ENCODE results near the gene CNPY1.

CNPY1 gene

GRCh38 chr7:155558351-155558750, 12.0 kb upstream of the CNPY1 start:
- no peak for DNase-seq

- DNase-seq, result no peak
These were observed 11.4 kb upstream of the CNPY1 start for GRCh38 chr7:155557778-155558177.

- no peak for DNase-seq
These were observed 10.4 kb upstream of the CNPY1 start for GRCh38 chr7:155556763-155557162.

GRCh38 chr7:155555116-155555695, 8.8 kb upstream of the CNPY1 start:
- DNase-seq, result no peak

- no peak for DNase-seq
These were observed 7.5 kb upstream of the CNPY1 start for GRCh38 chr7:155553871-155554270.

DNA sequence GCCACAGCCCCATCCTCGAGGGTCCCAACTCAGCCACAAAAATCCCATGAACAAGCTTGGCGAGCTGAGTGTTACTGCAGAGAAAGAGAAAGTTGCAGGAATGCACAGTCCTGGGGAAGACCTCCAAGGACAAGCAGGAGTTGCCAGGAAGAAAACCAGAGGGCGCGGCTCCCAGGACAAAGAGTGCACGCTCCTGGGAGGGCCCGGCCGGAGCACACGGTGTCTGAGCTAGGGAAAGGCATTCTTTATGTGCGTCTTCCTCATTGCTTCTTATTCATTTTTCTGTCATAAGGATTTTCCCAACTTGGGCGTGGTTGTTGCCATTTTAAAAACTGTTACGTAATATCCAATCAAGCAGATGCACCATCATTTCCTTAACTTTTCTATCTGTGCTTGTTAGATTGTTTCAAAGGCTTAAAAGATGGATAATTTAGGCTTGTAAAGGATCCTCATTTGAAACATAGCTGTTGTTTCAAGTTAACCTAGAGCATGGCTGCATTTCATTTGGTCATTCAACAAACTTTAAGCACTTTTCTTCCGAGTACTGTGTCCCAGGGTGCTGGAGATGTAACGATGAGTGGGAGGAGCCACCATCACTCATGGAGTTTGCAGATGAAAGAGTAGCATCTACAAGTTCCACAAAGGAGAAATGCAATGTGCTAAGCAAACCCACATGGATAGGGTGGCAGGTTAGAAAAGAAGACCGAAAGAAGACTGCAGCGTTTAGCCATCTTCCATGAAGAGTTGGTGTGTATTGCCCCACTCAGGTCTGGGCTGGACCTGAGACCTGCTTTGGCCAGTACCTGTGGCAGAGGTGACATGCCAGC, 5.6 kb upstream of the CNPY1 start:
- DNase-seq, result no peak

GRCh38 chr7:155550916-155551315, 4.6 kb upstream of the CNPY1 start:
- no peak for DNase-seq

GRCh38 chr7:155549226-155549625, 2.9 kb upstream of the CNPY1 start:
- DNase-seq, result no peak

DNA sequence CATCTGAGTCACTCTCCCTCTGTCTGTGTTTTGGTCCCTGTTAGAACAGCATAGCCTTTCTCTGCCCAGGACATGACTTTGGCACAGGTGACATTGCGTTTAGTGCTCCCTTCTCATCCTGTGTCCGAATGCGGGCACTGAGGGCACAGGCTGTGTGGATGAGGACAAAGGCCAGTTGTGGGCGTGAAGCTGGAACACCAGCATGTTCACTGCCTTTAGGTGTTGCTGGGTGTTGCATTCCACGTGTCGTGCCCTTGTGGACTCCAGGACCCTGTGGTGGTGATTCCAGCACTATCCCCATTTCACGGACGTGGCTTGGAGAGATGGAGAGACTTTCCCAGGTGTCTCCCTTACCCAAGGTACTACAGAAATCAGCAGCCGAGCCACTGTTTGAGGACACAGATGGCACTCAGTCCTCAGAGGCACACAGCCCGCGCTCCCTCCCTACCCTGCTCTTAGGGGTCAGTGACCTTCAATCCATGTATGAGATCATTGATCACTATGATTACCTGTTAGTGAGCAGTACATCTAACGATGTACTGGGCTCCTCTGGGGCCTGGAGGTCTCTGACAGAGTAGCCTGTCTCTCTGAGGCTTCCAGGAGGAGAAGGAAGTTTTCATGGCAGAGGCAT, 917 bp upstream of the CNPY1 start:
- DNase-seq, result no peak

DNA sequence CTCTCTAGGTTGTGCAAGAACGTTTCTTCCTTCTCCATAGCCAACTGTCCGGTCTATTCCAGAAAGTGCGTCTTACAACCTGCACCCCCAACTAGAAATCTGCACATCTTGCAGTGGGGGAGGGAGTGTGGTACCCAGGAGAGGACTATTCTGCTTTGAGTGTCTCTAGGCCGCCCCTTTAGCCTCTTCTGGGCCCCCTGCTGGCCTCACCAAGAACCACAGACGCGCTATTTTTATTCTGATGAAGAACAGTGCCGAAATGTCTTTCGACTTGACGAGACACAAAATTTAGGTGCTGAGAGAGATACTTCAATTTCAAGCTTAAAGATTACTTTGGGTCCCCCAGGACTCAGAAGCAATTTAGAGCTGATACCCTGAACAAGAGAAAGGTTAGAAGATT, 1.0 kb downstream of the CNPY1 start:
- DNase-seq, result peak in 1 of 3 experiments; percentile 48

- DNase-seq, result no peak
These were observed 1.9 kb downstream of the CNPY1 start for GRCh38 chr7:155544485-155544884.

- DNase-seq, result no peak
These were observed 2.4 kb downstream of the CNPY1 start for GRCh38 chr7:155543926-155544325.

DNA sequence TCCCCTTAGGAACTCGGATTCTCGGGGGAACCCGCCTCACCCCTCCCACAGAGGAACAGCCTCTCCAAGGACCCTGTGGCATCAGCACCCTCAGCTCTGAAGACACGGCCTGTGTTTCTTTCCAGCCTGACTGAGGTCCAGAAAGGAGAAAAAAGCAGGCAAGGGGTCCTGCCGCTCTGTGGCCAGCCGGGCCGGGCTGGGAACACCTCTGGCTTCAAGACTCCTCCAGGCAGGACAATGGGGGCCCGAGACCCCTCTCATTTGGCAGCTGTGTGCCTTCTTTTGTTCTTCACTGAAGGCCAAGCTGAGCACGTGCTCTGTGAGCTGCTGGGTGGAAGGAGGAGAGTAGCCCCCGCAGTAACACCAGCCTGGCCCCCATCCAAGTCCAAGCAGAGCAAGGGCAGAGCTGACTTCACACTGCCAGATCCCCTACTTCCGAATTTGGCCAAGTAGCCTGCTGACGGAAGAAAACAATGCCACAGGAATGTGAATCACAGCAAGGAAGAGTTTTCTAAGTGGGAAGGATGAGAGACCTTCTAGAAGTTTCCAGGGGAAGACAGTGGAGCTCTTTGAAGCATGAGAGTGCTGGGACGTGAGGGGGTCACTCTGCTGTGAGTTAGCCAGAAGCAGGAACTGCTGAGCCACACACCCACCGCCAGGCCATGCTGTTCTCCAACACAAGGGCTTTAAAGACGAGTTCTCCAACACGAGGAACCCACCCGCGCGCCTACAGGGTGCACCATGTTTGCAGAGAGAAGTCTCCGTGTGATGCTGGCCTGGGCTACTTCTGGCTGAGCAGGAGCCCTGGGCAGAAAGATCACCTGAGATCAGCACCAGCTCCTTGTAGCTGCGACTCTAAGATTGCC, 3.1 kb downstream of the CNPY1 start:
- no peak for DNase-seq

DNA sequence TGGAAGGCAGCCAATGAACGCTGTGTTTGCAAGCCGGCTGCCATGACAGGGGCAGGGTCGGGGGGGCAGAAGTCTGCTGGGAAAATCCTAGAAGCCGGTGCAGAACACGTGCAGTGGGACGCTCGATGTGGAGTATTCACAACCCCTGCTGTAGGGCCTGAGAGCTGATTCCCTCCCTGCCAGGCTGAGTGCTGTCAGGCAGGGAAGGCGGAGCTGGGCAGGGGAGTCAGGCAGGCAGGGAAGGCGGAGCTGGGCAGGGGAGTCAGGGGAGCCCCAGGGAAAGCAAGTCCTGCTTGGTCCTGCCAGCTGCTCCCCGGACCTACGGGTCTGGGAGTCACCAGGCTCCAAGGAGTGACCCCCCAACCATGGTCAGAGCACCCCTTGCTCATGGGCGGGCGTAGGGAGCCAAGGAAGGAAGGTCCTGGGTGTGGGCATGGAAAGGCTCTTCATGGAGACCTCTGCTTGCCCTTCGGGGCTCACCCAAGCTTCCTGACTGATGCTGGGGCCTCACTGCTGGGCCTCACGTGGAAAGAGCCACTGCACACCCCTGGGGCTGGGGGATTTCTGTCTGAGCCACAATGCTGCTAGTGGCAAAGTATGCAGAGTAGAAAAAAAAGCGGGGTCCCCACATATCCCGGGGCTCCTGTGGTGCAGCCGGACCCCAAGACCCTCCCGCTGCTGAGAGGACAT, 4.2 kb downstream of the CNPY1 start:
- DNase-seq, result no peak

DNA sequence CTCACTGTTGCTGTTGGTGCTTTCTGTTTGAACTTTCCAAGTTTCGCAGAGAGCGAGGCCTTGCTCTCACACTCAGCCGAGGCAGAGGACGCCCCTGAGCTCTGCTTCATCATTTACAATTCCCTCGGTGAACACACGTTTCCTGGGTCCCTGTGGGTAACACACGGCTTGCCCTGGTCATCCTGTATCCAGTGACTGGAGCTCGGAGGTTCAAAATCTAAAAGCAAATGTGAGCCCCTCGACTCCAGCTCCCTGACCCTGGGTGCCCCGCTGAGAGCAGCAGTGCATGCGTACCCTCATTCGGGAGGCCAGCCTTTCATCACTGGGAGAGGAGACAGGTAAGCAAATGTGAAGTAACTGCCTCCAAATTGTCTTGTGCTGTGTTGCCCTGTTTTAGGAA, 5.8 kb downstream of the CNPY1 start:
- no peak for DNase-seq

GRCh38 chr7:155538293-155538692, 8.1 kb downstream of the CNPY1 start:
- DNase-seq, result no peak

GRCh38 chr7:155536451-155536850, 9.9 kb downstream of the CNPY1 start:
- DNase-seq, result no peak

- no peak for DNase-seq
These were observed 11.7 kb downstream of the CNPY1 start for GRCh38 chr7:155534691-155535090.

DNA sequence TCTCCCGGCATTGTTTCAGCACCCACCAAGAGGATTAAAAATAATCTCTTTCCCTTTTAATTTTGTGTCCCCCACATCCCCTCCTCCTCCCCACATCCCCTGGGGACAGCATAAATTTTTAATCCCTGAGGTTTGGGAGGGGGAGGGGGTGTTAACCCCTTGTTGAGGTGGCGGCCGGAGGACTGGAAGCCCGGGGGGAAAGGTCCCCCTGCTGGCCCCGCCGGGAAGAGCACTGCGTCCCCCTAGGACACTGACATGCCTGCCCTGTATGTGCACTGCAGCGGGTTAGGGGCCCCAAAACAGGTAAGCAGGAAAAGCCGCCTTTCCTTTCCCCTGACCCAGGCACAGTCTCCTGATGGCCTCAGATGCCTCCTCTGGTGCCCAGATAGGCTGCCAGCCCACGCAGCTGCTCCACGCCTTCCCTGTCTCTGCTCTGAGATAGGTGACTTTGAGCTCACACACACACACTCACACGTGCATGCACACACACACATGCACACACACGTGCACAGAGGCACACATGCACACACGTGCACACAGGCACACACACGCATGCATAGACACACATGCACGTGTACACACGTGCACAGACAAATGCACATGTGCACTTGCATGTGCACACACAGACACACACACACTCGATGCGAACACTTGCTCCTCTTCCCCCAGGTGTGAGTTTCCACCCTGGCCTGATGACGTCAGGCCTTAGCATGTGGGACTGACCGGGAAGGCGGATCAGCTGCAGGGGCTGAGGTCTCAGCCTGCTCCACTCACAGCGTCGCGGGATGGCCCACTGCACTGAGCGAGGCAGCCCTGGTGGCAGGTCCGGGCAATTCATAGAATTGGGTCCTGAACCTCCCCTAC, 12.3 kb downstream of the CNPY1 start:
- peak in 2 of 3 experiments; percentile 60 to 73 for DNase-seq

DNA sequence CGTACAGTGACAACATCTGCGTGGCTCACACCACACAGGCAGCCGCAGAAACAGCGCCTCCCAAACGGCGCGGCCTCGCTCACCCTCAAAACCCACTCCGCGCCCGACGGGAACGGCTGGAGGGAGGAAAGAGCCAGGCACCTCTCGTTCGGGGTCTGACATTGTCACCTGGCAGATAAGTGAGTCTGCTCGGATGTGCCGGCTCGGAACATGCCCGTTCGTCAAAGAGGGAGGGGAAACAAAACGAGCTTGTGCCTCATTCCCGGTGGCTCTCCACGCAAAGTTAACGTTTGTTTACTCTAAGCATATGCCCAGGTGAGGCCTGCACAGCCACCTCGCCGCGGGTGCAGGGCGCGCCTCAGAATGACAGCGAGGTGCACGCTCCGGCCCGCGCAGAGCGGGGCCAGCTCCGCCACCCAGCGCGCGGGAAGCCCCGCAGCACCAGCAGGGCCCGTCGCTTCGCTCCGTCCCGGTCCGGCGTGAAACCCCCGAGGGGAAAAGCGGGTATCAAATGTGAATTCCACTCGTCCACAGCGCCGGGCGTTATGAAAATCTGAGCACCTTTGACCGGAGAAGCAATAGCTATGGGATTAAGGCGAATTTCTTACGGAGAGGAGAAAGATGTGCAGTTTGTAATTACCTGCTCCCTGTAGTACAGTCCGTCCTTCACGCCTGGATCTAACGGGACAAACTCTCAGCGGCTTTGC, 13.1 kb downstream of the CNPY1 start:
- DNase-seq, result peak in 2 of 3 experiments; percentile 61 to 73

GRCh38 chr7:155532792-155533119, 13.6 kb downstream of the CNPY1 start:
- DNase-seq, result no peak

Measured in NCI-H1417 (cell line).